GM20000 (cell line): ENCODE results near the gene AMHR2.

Experiments
- DNase-seq: peaks from one replicate; pipeline ENCODE4 v3.0.0; 2012; ENCODE audit warnings: low spot score
- TF ChIP-seq, protein P1 (sequence below): IDR thresholded peaks from 2 replicates; pipeline ENCODE4 v1.5.1; 2012; ENCODE audit warnings: mild to moderate bottlenecking, control low read depth; ENCODE audit errors: extremely low read depth, missing control alignments

Gene AMHR2

GRCh38 chr12:53462935-53463334, 39.3 kb downstream of the AMHR2 start:
- TF ChIP-seq, protein P1, sequence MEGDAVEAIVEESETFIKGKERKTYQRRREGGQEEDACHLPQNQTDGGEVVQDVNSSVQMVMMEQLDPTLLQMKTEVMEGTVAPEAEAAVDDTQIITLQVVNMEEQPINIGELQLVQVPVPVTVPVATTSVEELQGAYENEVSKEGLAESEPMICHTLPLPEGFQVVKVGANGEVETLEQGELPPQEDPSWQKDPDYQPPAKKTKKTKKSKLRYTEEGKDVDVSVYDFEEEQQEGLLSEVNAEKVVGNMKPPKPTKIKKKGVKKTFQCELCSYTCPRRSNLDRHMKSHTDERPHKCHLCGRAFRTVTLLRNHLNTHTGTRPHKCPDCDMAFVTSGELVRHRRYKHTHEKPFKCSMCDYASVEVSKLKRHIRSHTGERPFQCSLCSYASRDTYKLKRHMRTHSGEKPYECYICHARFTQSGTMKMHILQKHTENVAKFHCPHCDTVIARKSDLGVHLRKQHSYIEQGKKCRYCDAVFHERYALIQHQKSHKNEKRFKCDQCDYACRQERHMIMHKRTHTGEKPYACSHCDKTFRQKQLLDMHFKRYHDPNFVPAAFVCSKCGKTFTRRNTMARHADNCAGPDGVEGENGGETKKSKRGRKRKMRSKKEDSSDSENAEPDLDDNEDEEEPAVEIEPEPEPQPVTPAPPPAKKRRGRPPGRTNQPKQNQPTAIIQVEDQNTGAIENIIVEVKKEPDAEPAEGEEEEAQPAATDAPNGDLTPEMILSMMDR = no peak
- DNase-seq = no peak

- DNase-seq = no peak
- TF ChIP-seq, protein P1 = no peak
Measured at GRCh38 chr12:53463802-53464560, 40.3 kb downstream of the AMHR2 start.

DNA sequence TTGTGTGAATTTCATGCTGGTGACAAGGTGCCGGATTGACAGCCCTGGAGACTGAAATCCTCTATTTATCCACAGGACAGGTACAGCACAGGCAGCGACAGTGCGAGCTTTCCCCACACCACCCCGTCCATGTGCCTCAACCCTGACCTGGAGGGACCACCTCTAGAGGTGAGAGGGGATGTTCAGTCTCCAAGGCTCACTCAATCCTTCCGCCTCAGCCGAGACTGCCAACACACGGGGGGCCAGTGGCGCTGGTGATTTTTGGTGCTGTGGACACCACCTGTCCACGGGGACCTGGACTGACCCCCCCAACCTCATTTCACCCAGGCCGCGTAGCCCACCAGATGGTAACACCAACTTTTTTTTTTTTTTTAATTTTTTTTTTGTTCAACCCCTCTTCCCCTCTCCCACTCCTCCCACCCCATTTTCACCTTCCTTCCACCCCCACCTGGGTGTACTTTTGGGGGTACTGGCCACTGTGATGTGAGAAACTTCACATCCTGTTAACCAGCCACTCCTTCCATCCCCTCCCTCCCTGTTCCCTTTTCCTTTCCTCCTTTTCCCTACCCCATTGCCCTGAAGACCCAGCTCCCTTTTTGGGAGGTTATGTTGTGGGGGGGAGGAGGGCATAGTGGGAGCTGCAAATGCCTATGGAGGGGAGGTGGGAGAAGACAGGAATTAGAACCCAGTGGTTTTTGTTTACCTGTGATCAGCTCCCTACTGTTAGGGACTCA, 41.2 kb downstream of the AMHR2 start:
- no peak for DNase-seq
- TF ChIP-seq, protein P1 = no peak

GRCh38 chr12:53465679-53466078, 42.0 kb downstream of the AMHR2 start:
- TF ChIP-seq, protein P1 = no peak
- DNase-seq = no peak

GRCh38 chr12:53466640-53467039, 43.0 kb downstream of the AMHR2 start:
- no peak for DNase-seq
- TF ChIP-seq, protein P1 = no peak

- TF ChIP-seq, protein P1 = no peak
- no peak for DNase-seq
Measured at GRCh38 chr12:53467082-53467481, 43.4 kb downstream of the AMHR2 start.

DNA sequence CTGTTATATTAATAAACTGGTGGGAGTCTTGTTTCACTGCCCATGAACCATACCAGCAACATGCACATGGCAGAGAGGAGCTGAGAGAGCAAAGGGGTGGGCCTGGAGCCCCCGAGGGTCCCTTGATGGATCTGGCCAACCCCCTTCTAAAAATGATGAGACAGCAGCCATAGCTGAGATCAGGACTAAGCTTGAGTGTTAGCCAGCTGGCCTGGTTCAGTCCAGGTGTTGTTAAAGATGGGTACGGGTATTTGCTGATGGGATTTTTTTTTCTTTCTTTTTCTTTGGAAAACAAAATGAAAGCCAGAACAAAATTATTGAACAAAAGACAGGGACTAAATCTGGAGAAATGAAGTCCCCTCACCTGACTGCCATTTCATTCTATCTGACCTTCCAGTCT, 44.2 kb downstream of the AMHR2 start:
- DNase-seq = no peak
- TF ChIP-seq, protein P1 = no peak
